ENCODE data around the gene MITF.

DNA sequence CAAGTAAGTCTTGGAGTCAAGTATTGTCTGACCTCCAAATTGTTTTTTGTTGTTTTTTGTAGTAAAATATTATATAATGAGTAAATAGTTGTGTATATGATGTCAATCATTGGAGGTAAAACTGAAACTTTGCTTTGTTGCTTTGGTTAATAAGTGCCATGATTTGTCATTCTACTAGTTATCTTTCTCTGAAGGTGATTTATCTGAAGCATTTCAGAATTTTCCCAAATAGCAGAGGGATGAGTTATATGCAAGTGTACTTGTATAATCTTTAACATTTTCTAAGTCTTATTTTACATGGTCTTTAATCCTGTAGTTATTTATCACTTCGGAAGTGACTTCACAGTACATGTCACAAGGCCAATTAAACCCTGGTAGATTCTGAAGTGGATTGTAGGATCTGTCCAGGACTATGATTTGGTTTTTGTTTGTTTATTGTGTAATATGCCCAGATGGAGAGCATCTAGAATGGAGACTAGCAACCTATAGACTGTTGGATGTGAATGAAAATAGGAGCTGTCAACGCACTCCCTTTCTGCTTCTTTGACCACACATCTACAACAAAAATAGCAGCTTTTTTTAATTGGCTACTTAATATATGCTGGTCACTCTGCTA, 167.2 kb downstream of the MITF start:
- no peak for TF ChIP-seq POLR2A (IDR thresholded peaks at IDR 0.05; ENCODE audit: low read depth, low read length)
- no peak for TF ChIP-seq TAF1 (IDR thresholded peaks at IDR 0.05; ENCODE audit: low read depth, low read length)
- TF ChIP-seq SPI1 (IDR thresholded peaks at IDR 0.05; ENCODE audit: low read depth, low read length) = no peak
- TF ChIP-seq POLR2AphosphoS5 (IDR thresholded peaks at IDR 0.05; ENCODE audit: low read depth, low read length) = no peak

All from GM12891 (cell line).